Fibroblast of villous mesenchyme (primary cell): ENCODE results near the gene KLHL6. TPM values are rescaled to one million over a fixed set of nuclear protein-coding genes. Genes with fewer than 3 reads are reported as not detected.
"Not testable (repeated sequence)": the region's sequence is repeated elsewhere in the genome, so short reads cannot be mapped to it uniquely, and the experiment has no call there.

Source experiments
- DNase-seq: peaks from one replicate; pipeline ENCODE4 v3.0.0-alpha.2; 2010; ENCODE audit warnings: low read depth
- H3K4me3 ChIP-seq: 2 replicates; pipeline ENCODE4 v1.5.1; 2011; ENCODE audit warnings: low read depth, mild to moderate bottlenecking, low read length
- CTCF ChIP-seq: IDR thresholded peaks from 2 replicates; pipeline ENCODE4 v1.5.1; 2012; ENCODE audit warnings: low read depth, mild to moderate bottlenecking, low read length; ENCODE audit not compliant: insufficient read depth
- total RNA-seq: library from RNA; depleted of rRNA; stranded (reverse); fragments of >200 nt; gene quantifications from 2 replicates; pipeline ENCODE4 v1.2.3, GENCODE V29; 2012

The KLHL6 gene
- total RNA-seq, 1 donor, result not detected

GRCh38 chr3:183579967-183580900, 24.7 kb upstream of the KLHL6 start:
- H3K4me3 ChIP-seq, result no peak overlapping the region
- TF ChIP-seq CTCF, result no peak
- DNase-seq, result peak; percentile 26

- TF ChIP-seq CTCF, result no peak
- no peak for DNase-seq
- no peak overlapping the region for H3K4me3 ChIP-seq
Observed at GRCh38 chr3:183578179-183578578, 22.7 kb upstream of the KLHL6 start.

- no peak overlapping the region for H3K4me3 ChIP-seq
- no peak for TF ChIP-seq CTCF
- DNase-seq, result no peak
Observed at GRCh38 chr3:183577346-183577745, 21.8 kb upstream of the KLHL6 start.

GRCh38 chr3:183576487-183577107, 21.1 kb upstream of the KLHL6 start:
- no peak for DNase-seq
- no peak for TF ChIP-seq CTCF
- no peak overlapping the region for H3K4me3 ChIP-seq

GRCh38 chr3:183572935-183573334, 17.4 kb upstream of the KLHL6 start:
- DNase-seq, result no peak
- TF ChIP-seq CTCF, result no peak
- no peak overlapping the region for H3K4me3 ChIP-seq

- DNase-seq, H3K4me3 ChIP-seq: not testable (repeated sequence)
Observed at GRCh38 chr3:183570191-183570590, 14.7 kb upstream of the KLHL6 start.

- H3K4me3 ChIP-seq, result no peak overlapping the region
- no peak for DNase-seq
- TF ChIP-seq CTCF, result no peak
Observed at GRCh38 chr3:183566880-183567279, 11.4 kb upstream of the KLHL6 start.
